Liver (tissue), 9 donors: ENCODE results near the gene TOX2. TPM values are rescaled to one million over a fixed set of nuclear protein-coding genes. Genes with fewer than 3 reads are reported as not detected.

ENCODE experiments used
- DNase-seq: peaks from one replicate; pipeline ENCODE4 v3.0.0-alpha.2; 2017; ENCODE audit warnings: low spot score
- H3K27ac ChIP-seq, 2 donors: one replicate each; pipeline ENCODE4 v1.7.0; 2013; ENCODE audit warnings: inconsistent platforms in 2 of 2, low read length in 2 of 2, control low read depth in 1 of 2, low read depth in 1 of 2, mild to moderate bottlenecking in 1 of 2
- H3K27me3 ChIP-seq, 4 donors: one replicate each; pipeline versions ENCODE4 v1.6.1 to v1.7.0; 2013; ENCODE audit warnings: low read length in 3 of 4, inconsistent platforms in 1 of 4, mild to moderate bottlenecking in 1 of 4, moderate library complexity in 1 of 4; ENCODE audit not compliant: control insufficient read depth in 4 of 4, insufficient read depth in 4 of 4
- H3K36me3 ChIP-seq, 4 donors: one replicate each; pipeline versions ENCODE4 v1.6.1 to v1.7.0; 2013; ENCODE audit warnings: low read length in 3 of 4, mild to moderate bottlenecking in 3 of 4, low read depth in 1 of 4, moderate library complexity in 1 of 4; ENCODE audit not compliant: control insufficient read depth in 4 of 4, insufficient read depth in 3 of 4
- H3K4me1 ChIP-seq, 4 donors: one replicate each; pipeline versions ENCODE4 v1.6.1 to v1.7.0; 2013; ENCODE audit warnings: low read length in 3 of 4, mild to moderate bottlenecking in 3 of 4, moderate library complexity in 1 of 4; ENCODE audit not compliant: control insufficient read depth in 4 of 4, insufficient read depth in 4 of 4
- H3K4me3 ChIP-seq, 3 donors: one replicate each; pipeline versions ENCODE4 v1.6.1 to v1.7.0; 2013; ENCODE audit warnings: low read length in 3 of 3, control low read depth in 1 of 3, low read depth in 1 of 3, mild to moderate bottlenecking in 1 of 3
- H3K9ac ChIP-seq, 2 donors: one replicate each; pipeline ENCODE4 v1.7.0; 2013; ENCODE audit warnings: low read length in 2 of 2, mild to moderate bottlenecking in 2 of 2, moderate library complexity in 2 of 2, control low read depth in 1 of 2, low read depth in 1 of 2
- H3K9me3 ChIP-seq, 4 donors: one replicate each; pipeline versions ENCODE4 v1.6.1 to v1.7.0; 2013; ENCODE audit warnings: low read length in 3 of 4; ENCODE audit not compliant: control insufficient read depth in 4 of 4
- FOXA1 ChIP-seq: IDR thresholded peaks from 2 replicates; pipeline ENCODE4 v1.6.1; 2016; ENCODE audit warnings: antibody characterized with exemption
- FOXA2 ChIP-seq: IDR thresholded peaks from 2 replicates; pipeline ENCODE4 v1.6.1; 2016; ENCODE audit warnings: antibody characterized with exemption
- GABPA ChIP-seq, 2 donors: IDR thresholded peaks in 1 of 2; conservative IDR thresholded peaks in 1 of 2; 2 replicates each; pipeline ENCODE4 v1.6.1; 2016; ENCODE audit warnings: antibody characterized with exemption in 2 of 2, mild to moderate bottlenecking in 1 of 2, moderate library complexity in 1 of 2
- HNF4A ChIP-seq, 2 donors: conservative IDR thresholded peaks; 2 replicates each; pipeline ENCODE4 v1.6.1; 2016; ENCODE audit warnings: antibody characterized with exemption in 2 of 2, mild to moderate bottlenecking in 2 of 2
- HNF4G ChIP-seq: IDR thresholded peaks from 2 replicates; pipeline ENCODE4 v1.6.1; 2016; ENCODE audit warnings: antibody characterized with exemption
- JUND ChIP-seq, 2 donors: IDR thresholded peaks; 2 replicates each; pipeline ENCODE4 v1.6.1; 2016; ENCODE audit warnings: antibody characterized with exemption in 2 of 2
- NR2F2 ChIP-seq: IDR thresholded peaks from 2 replicates; pipeline ENCODE4 v1.6.1; 2016; ENCODE audit warnings: antibody characterized with exemption
- RAD21 ChIP-seq, 2 donors: IDR thresholded peaks; 2 replicates each; pipeline ENCODE4 v1.6.1; 2016; ENCODE audit warnings: antibody characterized with exemption in 2 of 2, mild to moderate bottlenecking in 2 of 2
- RXRA ChIP-seq, 2 donors: IDR thresholded peaks; 2 replicates each; pipeline ENCODE4 v1.6.1; 2017 to 2018; ENCODE audit warnings: antibody characterized with exemption in 2 of 2, mild to moderate bottlenecking in 1 of 2
- SP1 ChIP-seq: IDR thresholded peaks from 2 replicates; pipeline ENCODE4 v1.6.1; 2018; ENCODE audit warnings: antibody characterized with exemption, mild to moderate bottlenecking
- TAF1 ChIP-seq: conservative IDR thresholded peaks from 2 replicates; pipeline ENCODE4 v1.6.1; 2016; ENCODE audit warnings: antibody characterized with exemption, mild to moderate bottlenecking
- YY1 ChIP-seq: IDR thresholded peaks from 2 replicates; pipeline ENCODE4 v1.6.1; 2016; ENCODE audit warnings: antibody characterized with exemption, mild to moderate bottlenecking
- WGBS: extraction: QIAGEN DNeasy Blood & Tissue Kit; methylation state at CpG from one replicate; pipeline ENCODE4 v1.1.7; 2013; 5-methylcytosine and 5-hydroxymethylcytosine counted together
- polyA plus RNA-seq, 2 donors: library from polyadenylated mRNA; stranded (reverse) in 1 of 2; unstranded in 1 of 2; fragments of 200-250 nt in 1 of 2; fragments of >200 nt in 1 of 2; fragmentation: Nextera tagmentation in 1 of 2; extraction: Ambion mirVana in 1 of 2; gene quantifications; one replicate each; pipeline versions ENCODE4 v1.2.1 to v1.2.3, GENCODE V29; 2013 to 2015
- total RNA-seq, 2 donors: library from RNA; depleted of rRNA; stranded (reverse); fragments of >200 nt; gene quantifications; one replicate each; pipeline ENCODE4 v1.2.3, GENCODE V29; 2014
- TF ChIP-seq, protein P1 (sequence below): IDR thresholded peaks from 2 replicates; pipeline ENCODE4 v1.6.1; 2016; ENCODE audit warnings: antibody characterized with exemption
- TF ChIP-seq, protein P2 (sequence below): IDR thresholded peaks from 2 replicates; pipeline ENCODE4 v1.6.1; 2016; ENCODE audit warnings: antibody characterized with exemption
- TF ChIP-seq, protein P3 (sequence below): fragments of 150-350 bp; IDR thresholded peaks from 2 replicates; pipeline ENCODE4 v1.5.1; 2017; ENCODE audit warnings: improper control_type of control experiment, low read depth, low read length; ENCODE audit not compliant: missing input control
- TF ChIP-seq, protein P4 (sequence below): IDR thresholded peaks from 2 replicates; pipeline ENCODE4 v1.6.1; 2016; ENCODE audit warnings: antibody characterized with exemption, mild to moderate bottlenecking
- TF ChIP-seq, protein P5 (sequence below): IDR thresholded peaks from 2 replicates; pipeline ENCODE4 v1.6.1; 2016; ENCODE audit warnings: antibody characterized with exemption
- donor health status: healthy.
- donor health status: healthy.
- donor health status: healthy.
- donor health status: healthy.
- donor health status: healthy.

The TOX2 gene
- total and polyA plus RNA-seq, 4 donors, result 0.33 to 2.7 (median 1.4) TPM

DNA sequence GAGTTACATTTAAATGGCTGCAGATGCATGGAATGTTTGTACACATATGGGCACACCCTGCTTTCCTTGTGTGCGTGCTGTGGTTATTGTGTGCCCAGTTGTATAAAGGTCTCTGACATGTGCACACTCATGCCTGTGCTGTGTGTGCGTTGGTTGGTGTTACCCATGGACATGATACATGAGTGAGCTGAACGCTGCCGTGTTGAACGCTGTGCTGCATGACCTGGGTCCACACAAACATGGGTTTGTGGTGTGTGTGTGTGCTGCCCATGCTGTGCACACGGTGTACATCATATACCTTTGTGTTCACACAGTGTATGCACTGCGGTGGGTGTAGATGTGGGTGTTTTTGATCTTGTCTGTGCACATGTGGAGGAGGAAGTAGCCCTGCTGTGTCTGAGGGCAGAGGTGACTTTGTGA lies 54.4 kb downstream of the TOX2 start:
- no peak for DNase-seq
- H3K36me3 ChIP-seq, result no peaks in the 10 kb centered on the region
- WGBS, result 89% methylated on average over 7 of the region's 7 CpGs

DNA sequence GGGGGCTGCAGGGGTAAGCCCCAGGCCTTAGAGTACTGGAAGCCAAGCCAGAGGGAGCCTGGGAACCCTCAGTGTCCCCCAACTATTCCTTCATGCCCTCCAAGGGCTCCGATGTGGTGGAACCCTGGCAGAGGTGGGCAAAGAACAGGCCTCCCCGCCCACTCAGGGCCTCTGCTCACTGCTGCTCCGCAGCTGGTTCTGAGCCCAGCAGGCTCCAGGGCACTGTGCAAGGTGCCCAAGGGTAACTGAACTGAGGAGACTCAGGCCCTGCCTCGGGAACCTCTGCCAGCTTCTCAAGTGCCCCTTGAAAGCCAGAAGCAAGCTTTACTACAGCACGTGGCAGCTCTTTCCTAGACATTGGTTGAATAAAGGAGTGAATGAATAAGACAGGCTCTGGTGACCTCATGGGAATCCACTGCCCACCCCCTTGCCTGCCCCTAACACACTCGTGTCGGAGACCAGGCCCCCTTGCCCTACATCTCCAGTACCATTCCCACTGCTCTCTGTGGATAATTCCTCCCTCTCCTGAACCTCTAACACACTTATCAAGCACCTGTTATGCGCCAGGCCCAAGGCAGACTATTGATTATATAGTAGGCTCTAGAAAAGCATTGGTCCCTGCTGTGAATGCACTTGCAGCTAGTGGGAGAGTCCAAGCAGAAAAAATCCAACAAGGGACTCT lies 55.0 kb downstream of the TOX2 start:
- TF ChIP-seq RAD21 (IDR thresholded peaks at IDR 0.05) (no peak), TAF1 (no peak), FOXA2 (no peak), NR2F2 (no peak), JUND (IDR thresholded peaks at IDR 0.05) (no peak), HNF4A (conservative IDR thresholded peaks at IDR 0.05) (no peak), GABPA (IDR thresholded peaks at IDR 0.05 in 1 of 2, conservative IDR thresholded peaks at IDR 0.05 in 1 of 2) (no peak), HNF4G (no peak), YY1 (no peak), FOXA1 (no peak), SP1 (no peak)
- TF ChIP-seq, protein P1, sequence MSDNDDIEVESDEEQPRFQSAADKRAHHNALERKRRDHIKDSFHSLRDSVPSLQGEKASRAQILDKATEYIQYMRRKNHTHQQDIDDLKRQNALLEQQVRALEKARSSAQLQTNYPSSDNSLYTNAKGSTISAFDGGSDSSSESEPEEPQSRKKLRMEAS, result no peak
- TF ChIP-seq, protein P2, sequence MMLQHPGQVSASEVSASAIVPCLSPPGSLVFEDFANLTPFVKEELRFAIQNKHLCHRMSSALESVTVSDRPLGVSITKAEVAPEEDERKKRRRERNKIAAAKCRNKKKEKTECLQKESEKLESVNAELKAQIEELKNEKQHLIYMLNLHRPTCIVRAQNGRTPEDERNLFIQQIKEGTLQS, result no peak
- TF ChIP-seq, protein P3, sequence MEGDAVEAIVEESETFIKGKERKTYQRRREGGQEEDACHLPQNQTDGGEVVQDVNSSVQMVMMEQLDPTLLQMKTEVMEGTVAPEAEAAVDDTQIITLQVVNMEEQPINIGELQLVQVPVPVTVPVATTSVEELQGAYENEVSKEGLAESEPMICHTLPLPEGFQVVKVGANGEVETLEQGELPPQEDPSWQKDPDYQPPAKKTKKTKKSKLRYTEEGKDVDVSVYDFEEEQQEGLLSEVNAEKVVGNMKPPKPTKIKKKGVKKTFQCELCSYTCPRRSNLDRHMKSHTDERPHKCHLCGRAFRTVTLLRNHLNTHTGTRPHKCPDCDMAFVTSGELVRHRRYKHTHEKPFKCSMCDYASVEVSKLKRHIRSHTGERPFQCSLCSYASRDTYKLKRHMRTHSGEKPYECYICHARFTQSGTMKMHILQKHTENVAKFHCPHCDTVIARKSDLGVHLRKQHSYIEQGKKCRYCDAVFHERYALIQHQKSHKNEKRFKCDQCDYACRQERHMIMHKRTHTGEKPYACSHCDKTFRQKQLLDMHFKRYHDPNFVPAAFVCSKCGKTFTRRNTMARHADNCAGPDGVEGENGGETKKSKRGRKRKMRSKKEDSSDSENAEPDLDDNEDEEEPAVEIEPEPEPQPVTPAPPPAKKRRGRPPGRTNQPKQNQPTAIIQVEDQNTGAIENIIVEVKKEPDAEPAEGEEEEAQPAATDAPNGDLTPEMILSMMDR, result no peak
- TF ChIP-seq, protein P4, sequence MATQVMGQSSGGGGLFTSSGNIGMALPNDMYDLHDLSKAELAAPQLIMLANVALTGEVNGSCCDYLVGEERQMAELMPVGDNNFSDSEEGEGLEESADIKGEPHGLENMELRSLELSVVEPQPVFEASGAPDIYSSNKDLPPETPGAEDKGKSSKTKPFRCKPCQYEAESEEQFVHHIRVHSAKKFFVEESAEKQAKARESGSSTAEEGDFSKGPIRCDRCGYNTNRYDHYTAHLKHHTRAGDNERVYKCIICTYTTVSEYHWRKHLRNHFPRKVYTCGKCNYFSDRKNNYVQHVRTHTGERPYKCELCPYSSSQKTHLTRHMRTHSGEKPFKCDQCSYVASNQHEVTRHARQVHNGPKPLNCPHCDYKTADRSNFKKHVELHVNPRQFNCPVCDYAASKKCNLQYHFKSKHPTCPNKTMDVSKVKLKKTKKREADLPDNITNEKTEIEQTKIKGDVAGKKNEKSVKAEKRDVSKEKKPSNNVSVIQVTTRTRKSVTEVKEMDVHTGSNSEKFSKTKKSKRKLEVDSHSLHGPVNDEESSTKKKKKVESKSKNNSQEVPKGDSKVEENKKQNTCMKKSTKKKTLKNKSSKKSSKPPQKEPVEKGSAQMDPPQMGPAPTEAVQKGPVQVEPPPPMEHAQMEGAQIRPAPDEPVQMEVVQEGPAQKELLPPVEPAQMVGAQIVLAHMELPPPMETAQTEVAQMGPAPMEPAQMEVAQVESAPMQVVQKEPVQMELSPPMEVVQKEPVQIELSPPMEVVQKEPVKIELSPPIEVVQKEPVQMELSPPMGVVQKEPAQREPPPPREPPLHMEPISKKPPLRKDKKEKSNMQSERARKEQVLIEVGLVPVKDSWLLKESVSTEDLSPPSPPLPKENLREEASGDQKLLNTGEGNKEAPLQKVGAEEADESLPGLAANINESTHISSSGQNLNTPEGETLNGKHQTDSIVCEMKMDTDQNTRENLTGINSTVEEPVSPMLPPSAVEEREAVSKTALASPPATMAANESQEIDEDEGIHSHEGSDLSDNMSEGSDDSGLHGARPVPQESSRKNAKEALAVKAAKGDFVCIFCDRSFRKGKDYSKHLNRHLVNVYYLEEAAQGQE, result no peak
- Histone ChIP-seq H3K27me3 (no peaks in the 10 kb centered on the region), H3K4me1 (peaks cover 0 to 1% (median 0%) of the 10 kb centered on the region in 4 donors), H3K36me3 (no peaks in the 10 kb centered on the region), H3K9me3 (no peaks in the 10 kb centered on the region), H3K9ac (no peak overlapping the region), H3K27ac (no peak overlapping the region), H3K4me3 (no peak overlapping the region)
- DNase-seq, result no peak
- WGBS, result 90% methylated on average over 8 of the region's 8 CpGs

More for the DNA sequence above, 54.4 kb downstream of the TOX2 start:
- TF ChIP-seq NR2F2, result no peak
- no peak for TF ChIP-seq YY1
- TF ChIP-seq HNF4A (conservative IDR thresholded peaks at IDR 0.05), result no peak
- no peak for TF ChIP-seq GABPA (IDR thresholded peaks at IDR 0.05 in 1 of 2, conservative IDR thresholded peaks at IDR 0.05 in 1 of 2)
- no peak for TF ChIP-seq FOXA1
- TF ChIP-seq RXRA (IDR thresholded peaks at IDR 0.05), result no peak
- TF ChIP-seq, protein P5, sequence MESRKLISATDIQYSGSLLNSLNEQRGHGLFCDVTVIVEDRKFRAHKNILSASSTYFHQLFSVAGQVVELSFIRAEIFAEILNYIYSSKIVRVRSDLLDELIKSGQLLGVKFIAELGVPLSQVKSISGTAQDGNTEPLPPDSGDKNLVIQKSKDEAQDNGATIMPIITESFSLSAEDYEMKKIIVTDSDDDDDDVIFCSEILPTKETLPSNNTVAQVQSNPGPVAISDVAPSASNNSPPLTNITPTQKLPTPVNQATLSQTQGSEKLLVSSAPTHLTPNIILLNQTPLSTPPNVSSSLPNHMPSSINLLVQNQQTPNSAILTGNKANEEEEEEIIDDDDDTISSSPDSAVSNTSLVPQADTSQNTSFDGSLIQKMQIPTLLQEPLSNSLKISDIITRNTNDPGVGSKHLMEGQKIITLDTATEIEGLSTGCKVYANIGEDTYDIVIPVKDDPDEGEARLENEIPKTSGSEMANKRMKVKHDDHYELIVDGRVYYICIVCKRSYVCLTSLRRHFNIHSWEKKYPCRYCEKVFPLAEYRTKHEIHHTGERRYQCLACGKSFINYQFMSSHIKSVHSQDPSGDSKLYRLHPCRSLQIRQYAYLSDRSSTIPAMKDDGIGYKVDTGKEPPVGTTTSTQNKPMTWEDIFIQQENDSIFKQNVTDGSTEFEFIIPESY, result no peak
- no peak for TF ChIP-seq HNF4G
- Histone ChIP-seq H3K27me3 (no peaks in the 10 kb centered on the region), H3K4me3 (no peak overlapping the region), H3K9ac (no peak overlapping the region), H3K9me3 (no peaks in the 10 kb centered on the region), H3K27ac (no peak overlapping the region), H3K4me1 (peaks cover 0 to 5% (median 3%) of the 10 kb centered on the region in 4 donors)
